Peyer's patch (tissue), 4 donors: ENCODE data around the gene ACOX3. TPM values are rescaled to one million over a fixed set of nuclear protein-coding genes. Genes with fewer than 3 reads are reported as not detected.

Experiments
- DNase-seq, 3 donors: peaks; one replicate each; pipeline ENCODE4 v3.0.0-alpha.2; 2017 to 2019
- H3K27ac ChIP-seq, 4 donors: fragments of 200-600 bp; sonication (generic); one replicate each; pipeline ENCODE4 v1.5.1; 2016 to 2019
- H3K27me3 ChIP-seq, 2 donors: fragments of 200-600 bp; sonication (generic); one replicate each; pipeline ENCODE4 v1.5.1; 2019
- H3K36me3 ChIP-seq, 3 donors: fragments of 200-600 bp; sonication (generic); one replicate each; pipeline ENCODE4 v1.5.1; 2016 to 2019
- H3K4me1 ChIP-seq, 4 donors: fragments of 200-600 bp; sonication (generic); one replicate each; pipeline ENCODE4 v1.5.1; 2016 to 2019
- H3K4me3 ChIP-seq, 4 donors: fragments of 200-600 bp; sonication (generic); 1 replicate in 3 of 4; 2 replicates in 1 of 4; pipeline ENCODE4 v1.5.1; 2016 to 2019; ENCODE audit warnings: mild to moderate bottlenecking in 1 of 4
- H3K9me3 ChIP-seq, 4 donors: fragments of 200-600 bp; sonication (generic); one replicate each; pipeline ENCODE4 v1.5.1; 2016 to 2019; ENCODE audit warnings: mild to moderate bottlenecking in 1 of 4
- CTCF ChIP-seq, 6 experiments: fragments of 450-650 bp in 4 of 6; fragments of 200-600 bp in 2 of 6; sonication (generic) in 1 of 6; IDR thresholded peaks; one replicate each; pipeline ENCODE4 v1.5.1; 2017 to 2019; ENCODE audit warnings: antibody characterized with exemption in 6 of 6, mild to moderate bottlenecking in 3 of 6, moderate library complexity in 1 of 6
- POLR2A ChIP-seq, 2 donors: fragments of 450-650 bp; IDR thresholded peaks; one replicate each; pipeline ENCODE4 v1.5.1; 2017; ENCODE audit warnings: antibody characterized with exemption in 2 of 2, mild to moderate bottlenecking in 2 of 2, moderate library complexity in 2 of 2
- total RNA-seq, 4 donors: library from RNA; depleted of rRNA; stranded (reverse); fragments of >200 nt; gene quantifications; one replicate each; pipeline ENCODE4 v1.1.0, GENCODE V29; 2016

The ACOX3 gene
- total RNA-seq, 4 donors from 2014 or later, result 17.2 to 95.7 (median 43.7) TPM

GRCh38 chr4:8377103-8378075 is 63.1 kb downstream of the ACOX3 start:
- TF ChIP-seq POLR2A (IDR thresholded peaks at IDR 0.05) (no peak), CTCF (IDR thresholded peaks at IDR 0.05) (no peak)
- peak in 1 of 3 donors; percentile 34 for DNase-seq
- Histone ChIP-seq H3K27ac (no peak overlapping the region), H3K36me3 (no peaks in the 10 kb centered on the region), H3K9me3 (no peaks in the 10 kb centered on the region), H3K4me3 (no peak overlapping the region), H3K27me3 (no peaks in the 10 kb centered on the region), H3K4me1 (no peaks in the 10 kb centered on the region)

- no peak for TF ChIP-seq CTCF (IDR thresholded peaks at IDR 0.05)
- TF ChIP-seq POLR2A (IDR thresholded peaks at IDR 0.05), result no peak
- H3K9me3 ChIP-seq, result no peaks in the 10 kb centered on the region
- H3K4me3 ChIP-seq, result no peak overlapping the region
- no peaks in the 10 kb centered on the region for H3K27me3 ChIP-seq
- peak in 1 of 3 donors; percentile 34 for DNase-seq
- no peaks in the 10 kb centered on the region for H3K4me1 ChIP-seq
- H3K27ac ChIP-seq, result no peak overlapping the region
- H3K36me3 ChIP-seq, result no peaks in the 10 kb centered on the region
These were observed 64.0 kb downstream of the ACOX3 start for GRCh38 chr4:8376361-8377102.

- TF ChIP-seq CTCF (IDR thresholded peaks at IDR 0.05) (no peak), POLR2A (IDR thresholded peaks at IDR 0.05) (no peak)
- peak in 1 of 3 donors; percentile 39 for DNase-seq
- Histone ChIP-seq H3K4me1 (no peaks in the 10 kb centered on the region), H3K27ac (no peak overlapping the region), H3K36me3 (no peaks in the 10 kb centered on the region), H3K4me3 (no peak overlapping the region), H3K9me3 (no peaks in the 10 kb centered on the region), H3K27me3 (no peaks in the 10 kb centered on the region)
These were observed 65.5 kb downstream of the ACOX3 start for GRCh38 chr4:8374851-8375649.

GRCh38 chr4:8373973-8374545 is 66.5 kb downstream of the ACOX3 start:
- Histone ChIP-seq H3K4me3 (no peak overlapping the region), H3K9me3 (no peaks in the 10 kb centered on the region), H3K36me3 (no peaks in the 10 kb centered on the region), H3K4me1 (no peaks in the 10 kb centered on the region), H3K27me3 (no peaks in the 10 kb centered on the region), H3K27ac (no peak overlapping the region)
- TF ChIP-seq POLR2A (IDR thresholded peaks at IDR 0.05) (no peak), CTCF (IDR thresholded peaks at IDR 0.05) (no peak)
- DNase-seq, result peak in 1 of 3 donors; percentile 13
